ENCODE measurements around the gene SLC2A13.
"Not testable (repeated sequence)": the region's sequence is repeated elsewhere in the genome, so short reads cannot be mapped to it uniquely, and the experiment has no call there.

The SLC2A13 gene

GRCh38 chr12:39830852-39831520 is 274.9 kb downstream of the SLC2A13 start:
- H3K4me3 Mint-ChIP-seq = no peak overlapping the region
- ATAC-seq = no peak
- peaks cover 8% of the 10 kb centered on the region for H3K36me3 Mint-ChIP-seq
- peaks cover 2% of the 10 kb centered on the region for H3K9me3 Mint-ChIP-seq
- no peaks in the 10 kb centered on the region for H3K27me3 Mint-ChIP-seq
- H3K4me1 Mint-ChIP-seq = no peaks in the 10 kb centered on the region
- H3K27ac Mint-ChIP-seq = no peak overlapping the region

- Mint-ChIP-seq H3K4me1 (no peaks in the 10 kb centered on the region), H3K36me3 (peaks cover 8% of the 10 kb centered on the region), H3K27ac (no peak overlapping the region), H3K4me3 (no peak overlapping the region), H3K9me3 (peaks cover 2% of the 10 kb centered on the region), H3K27me3 (no peaks in the 10 kb centered on the region)
- ATAC-seq = no peak
Observed at GRCh38 chr12:39830171-39830570, 275.7 kb downstream of the SLC2A13 start.

- Mint-ChIP-seq H3K4me3 (no peak overlapping the region), H3K36me3 (peaks cover 21% of the 10 kb centered on the region), H3K4me1 (no peaks in the 10 kb centered on the region), H3K27ac (no peak overlapping the region), H3K9me3 (peaks cover 2% of the 10 kb centered on the region), H3K27me3 (no peaks in the 10 kb centered on the region)
- peak; percentile 20 for ATAC-seq
Observed at GRCh38 chr12:39824505-39825212, 281.2 kb downstream of the SLC2A13 start.

GRCh38 chr12:39816671-39817185 is 289.2 kb downstream of the SLC2A13 start:
- Mint-ChIP-seq H3K36me3 (peaks cover 6% of the 10 kb centered on the region), H3K27me3 (no peaks in the 10 kb centered on the region)
- ATAC-seq = no peak

GRCh38 chr12:39815746-39816145 is 290.1 kb downstream of the SLC2A13 start:
- no peaks in the 10 kb centered on the region for H3K4me1 Mint-ChIP-seq
- H3K36me3 Mint-ChIP-seq = peaks cover 6% of the 10 kb centered on the region
- no peak for ATAC-seq
- no peak overlapping the region for H3K27ac Mint-ChIP-seq
- H3K9me3 Mint-ChIP-seq = peaks cover 7% of the 10 kb centered on the region
- no peak overlapping the region for H3K4me3 Mint-ChIP-seq
- no peaks in the 10 kb centered on the region for H3K27me3 Mint-ChIP-seq

More at GRCh38 chr12:39816671-39817185, 289.2 kb downstream of the SLC2A13 start:
- Mint-ChIP-seq H3K4me1 (no peaks in the 10 kb centered on the region), H3K27ac (no peak overlapping the region), H3K4me3 (no peak overlapping the region), H3K9me3 (peaks cover 4% of the 10 kb centered on the region)

- no peak for ATAC-seq
- H3K9me3 Mint-ChIP-seq = peaks cover 7% of the 10 kb centered on the region
- no peak overlapping the region for H3K27ac Mint-ChIP-seq
- no peaks in the 10 kb centered on the region for H3K27me3 Mint-ChIP-seq
- H3K4me1 Mint-ChIP-seq = no peaks in the 10 kb centered on the region
- no peak overlapping the region for H3K4me3 Mint-ChIP-seq
- H3K36me3 Mint-ChIP-seq = peaks cover 6% of the 10 kb centered on the region
Observed at GRCh38 chr12:39814626-39815025, 291.3 kb downstream of the SLC2A13 start.

GRCh38 chr12:39813776-39814175 is 292.1 kb downstream of the SLC2A13 start:
- no peak for ATAC-seq
- Mint-ChIP-seq H3K27me3 (no peaks in the 10 kb centered on the region), H3K4me1 (no peaks in the 10 kb centered on the region), H3K9me3 (peaks cover 7% of the 10 kb centered on the region), H3K36me3 (peaks cover 6% of the 10 kb centered on the region), H3K27ac (no peak overlapping the region), H3K4me3 (no peak overlapping the region)

- H3K9me3 Mint-ChIP-seq, ATAC-seq, H3K27me3 Mint-ChIP-seq, H3K4me1 Mint-ChIP-seq, H3K36me3 Mint-ChIP-seq, H3K4me3 Mint-ChIP-seq, H3K27ac Mint-ChIP-seq: not testable (repeated sequence)
Observed at GRCh38 chr12:39812456-39812855, 293.4 kb downstream of the SLC2A13 start.

GRCh38 chr12:39807043-39807442 is 298.8 kb downstream of the SLC2A13 start:
- no peaks in the 10 kb centered on the region for H3K36me3 Mint-ChIP-seq
- peaks cover 3% of the 10 kb centered on the region for H3K9me3 Mint-ChIP-seq
- peak; percentile 54 for ATAC-seq

GRCh38 chr12:39805651-39806050 is 300.2 kb downstream of the SLC2A13 start:
- ATAC-seq = no peak
- Mint-ChIP-seq H3K4me1 (no peaks in the 10 kb centered on the region), H3K4me3 (no peak overlapping the region), H3K36me3 (no peaks in the 10 kb centered on the region), H3K27me3 (no peaks in the 10 kb centered on the region), H3K9me3 (no peaks in the 10 kb centered on the region), H3K27ac (no peak overlapping the region)

More at GRCh38 chr12:39807043-39807442, 298.8 kb downstream of the SLC2A13 start:
- Mint-ChIP-seq H3K4me3 (no peak overlapping the region), H3K27me3 (no peaks in the 10 kb centered on the region), H3K27ac (no peak overlapping the region), H3K4me1 (no peaks in the 10 kb centered on the region)

- Mint-ChIP-seq H3K9me3 (no peaks in the 10 kb centered on the region), H3K4me1 (no peaks in the 10 kb centered on the region), H3K4me3 (no peak overlapping the region), H3K27me3 (no peaks in the 10 kb centered on the region), H3K27ac (no peak overlapping the region), H3K36me3 (no peaks in the 10 kb centered on the region)
- peak; percentile 43 for ATAC-seq
Observed at GRCh38 chr12:39804898-39805297, 301.0 kb downstream of the SLC2A13 start.

GRCh38 chr12:39804479-39804878 is 301.4 kb downstream of the SLC2A13 start:
- Mint-ChIP-seq H3K27me3 (no peaks in the 10 kb centered on the region), H3K27ac (no peak overlapping the region), H3K36me3 (no peaks in the 10 kb centered on the region), H3K4me1 (no peaks in the 10 kb centered on the region), H3K9me3 (no peaks in the 10 kb centered on the region), H3K4me3 (no peak overlapping the region)
- ATAC-seq = no peak

- Mint-ChIP-seq H3K4me1 (no peaks in the 10 kb centered on the region), H3K9me3 (no peaks in the 10 kb centered on the region), H3K4me3 (no peak overlapping the region), H3K36me3 (no peaks in the 10 kb centered on the region), H3K27me3 (no peaks in the 10 kb centered on the region), H3K27ac (no peak overlapping the region)
- ATAC-seq = no peak
Observed at GRCh38 chr12:39803151-39803550, 302.7 kb downstream of the SLC2A13 start.

GRCh38 chr12:39798977-39799376 is 306.9 kb downstream of the SLC2A13 start:
- no peaks in the 10 kb centered on the region for H3K4me1 Mint-ChIP-seq
- no peaks in the 10 kb centered on the region for H3K27me3 Mint-ChIP-seq
- no peak overlapping the region for H3K4me3 Mint-ChIP-seq
- no peak overlapping the region for H3K27ac Mint-ChIP-seq
- ATAC-seq = no peak
- no peaks in the 10 kb centered on the region for H3K36me3 Mint-ChIP-seq
- H3K9me3 Mint-ChIP-seq = no peaks in the 10 kb centered on the region

GRCh38 chr12:39798429-39798828 is 307.5 kb downstream of the SLC2A13 start:
- no peak for ATAC-seq
- Mint-ChIP-seq H3K4me1 (no peaks in the 10 kb centered on the region), H3K27me3 (no peaks in the 10 kb centered on the region), H3K36me3 (no peaks in the 10 kb centered on the region), H3K9me3 (no peaks in the 10 kb centered on the region), H3K4me3 (no peak overlapping the region), H3K27ac (no peak overlapping the region)

- no peaks in the 10 kb centered on the region for H3K9me3 Mint-ChIP-seq
- ATAC-seq = no peak
- no peaks in the 10 kb centered on the region for H3K36me3 Mint-ChIP-seq
- no peak overlapping the region for H3K4me3 Mint-ChIP-seq
- no peaks in the 10 kb centered on the region for H3K27me3 Mint-ChIP-seq
- no peaks in the 10 kb centered on the region for H3K4me1 Mint-ChIP-seq
- no peak overlapping the region for H3K27ac Mint-ChIP-seq
Observed at GRCh38 chr12:39795481-39795880, 310.4 kb downstream of the SLC2A13 start.

All from stimulated activated memory B cell treated with anti-CD40 and anti-IgM and Interleukin-4, amounts not matched to agents 10 μg/mL and 1 μg/mL and 100 μg/mL, for 72 hours (primary cell).